Renal pelvis (tissue), 4 donors: ENCODE results near the gene IL4R. TPM values are rescaled to one million over a fixed set of nuclear protein-coding genes. Genes with fewer than 3 reads are reported as not detected.
"Not testable (repeated sequence)": the region's sequence is repeated elsewhere in the genome, so short reads cannot be mapped to it uniquely, and the experiment has no call there.

Experiments
- DNase-seq: peaks from one replicate; pipeline ENCODE4 v3.0.0-alpha.2; 2013
- polyA plus RNA-seq, 3 donors: library from polyadenylated mRNA; unstranded; fragments of 120-200 nt; gene quantifications; one replicate each; pipeline ENCODE4 v1.2.1, GENCODE V29; 2013; ENCODE audit not compliant: insufficient read length in 3 of 3

Gene IL4R
- polyA plus RNA-seq, 3 donors: 16.4 to 24.1 (median 23.1) TPM

GRCh38 chr16:27377666-27378485, 64.1 kb downstream of the IL4R start:
- no peak for DNase-seq

DNA sequence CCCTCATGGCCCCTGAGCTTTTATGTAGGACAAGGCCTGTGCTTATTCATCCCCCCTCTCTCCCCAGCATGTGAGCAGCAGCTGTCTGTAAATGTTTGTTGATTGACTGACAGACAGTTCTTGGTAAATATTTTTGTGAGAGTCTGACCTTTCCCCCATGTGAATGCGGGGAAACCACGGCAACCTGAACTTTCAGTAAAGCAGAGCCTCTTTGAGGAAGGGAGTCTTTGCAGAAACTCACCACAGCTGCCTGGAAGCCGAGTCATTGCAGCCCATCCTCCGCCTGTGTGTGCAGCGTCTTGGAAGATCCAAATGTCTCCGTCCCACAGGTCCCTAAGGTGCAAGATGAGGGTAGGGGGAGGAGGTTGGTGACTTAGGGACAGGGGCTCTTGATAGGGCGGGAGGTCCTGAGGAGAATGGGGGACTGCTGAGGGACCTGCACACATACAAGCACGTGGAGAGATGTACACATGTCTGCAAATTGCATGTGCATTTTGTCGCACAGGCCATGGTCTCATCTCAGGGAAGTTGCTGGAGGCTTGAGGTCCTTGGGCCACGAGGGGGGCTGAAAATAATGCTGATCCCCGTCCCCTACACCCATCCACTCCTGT, 65.2 kb downstream of the IL4R start:
- no peak for DNase-seq

DNA sequence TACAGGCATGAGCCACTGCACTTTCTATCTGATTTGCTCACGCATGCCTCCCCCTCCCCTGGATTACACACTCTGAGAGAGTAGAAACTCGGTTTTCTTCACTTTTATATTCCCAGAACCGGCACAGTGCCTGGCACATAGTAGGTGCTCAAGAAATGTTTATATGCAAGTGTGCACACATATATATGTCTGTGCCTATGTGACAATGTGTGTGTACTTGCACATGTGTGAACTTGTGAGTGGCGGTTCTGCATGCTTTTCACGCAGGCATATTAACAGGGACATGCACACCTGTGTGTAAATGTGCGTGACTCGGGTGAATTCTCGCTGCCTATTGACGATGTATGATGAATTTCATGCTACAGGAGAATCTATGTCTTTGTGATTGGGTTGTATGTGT, 66.1 kb downstream of the IL4R start:
- no peak for DNase-seq

- no peak for DNase-seq
These were observed 67.5 kb downstream of the IL4R start for GRCh38 chr16:27381236-27381635.

- no peak for DNase-seq
These were observed 68.4 kb downstream of the IL4R start for GRCh38 chr16:27381974-27382855.

DNA sequence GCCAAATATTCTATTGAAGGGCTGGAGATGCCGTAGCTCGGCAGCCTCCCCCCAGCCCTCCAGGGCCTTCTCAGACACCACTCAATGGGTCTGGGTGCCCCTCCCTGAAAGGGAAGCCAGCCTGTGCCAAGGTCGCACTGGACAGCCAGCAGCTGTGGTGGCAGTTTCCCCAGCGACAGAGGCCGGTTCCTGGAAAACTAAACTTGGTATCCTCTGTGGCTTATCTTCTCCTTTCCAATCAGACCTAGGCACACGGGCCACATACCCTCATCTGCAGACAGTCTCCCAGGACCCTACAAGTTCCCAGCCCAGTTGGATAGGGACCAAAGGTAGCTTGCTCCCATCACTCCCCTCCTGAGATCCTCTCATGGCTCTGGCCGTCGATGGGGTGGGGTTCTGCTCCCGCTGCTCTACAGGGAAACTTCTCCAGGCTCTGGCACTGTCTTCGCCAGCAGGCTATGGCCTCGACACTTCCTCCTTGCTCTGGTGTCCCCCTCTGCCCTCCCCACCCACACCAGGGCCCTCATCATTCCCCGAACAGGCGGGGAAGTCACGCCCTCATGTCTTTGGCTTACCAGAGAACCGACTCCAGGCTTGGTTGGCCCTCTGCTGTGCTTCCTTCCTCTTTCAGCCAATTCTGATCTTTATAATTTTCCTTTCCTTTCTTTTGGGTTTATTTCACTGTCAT, 69.9 kb downstream of the IL4R start:
- DNase-seq: no peak

DNA sequence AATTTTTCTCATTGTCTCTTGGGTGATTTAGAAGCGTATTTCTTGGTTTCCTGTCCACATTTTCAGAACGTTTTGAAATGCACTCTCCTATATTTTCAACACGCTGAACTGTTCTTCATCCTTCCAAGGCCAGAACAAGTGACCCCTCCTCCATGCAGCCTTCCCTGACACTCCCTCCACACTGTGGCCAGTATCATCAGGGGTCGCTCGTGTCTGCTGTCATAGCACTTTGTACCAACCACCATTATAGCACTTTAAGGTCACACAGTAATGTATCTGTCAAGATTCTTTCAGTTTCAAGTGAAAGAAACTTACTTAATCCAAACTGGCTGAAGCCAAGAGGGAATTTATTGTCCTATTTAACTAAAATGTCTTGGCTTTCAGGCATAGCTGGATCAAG, 70.7 kb downstream of the IL4R start:
- DNase-seq: no peak

DNA sequence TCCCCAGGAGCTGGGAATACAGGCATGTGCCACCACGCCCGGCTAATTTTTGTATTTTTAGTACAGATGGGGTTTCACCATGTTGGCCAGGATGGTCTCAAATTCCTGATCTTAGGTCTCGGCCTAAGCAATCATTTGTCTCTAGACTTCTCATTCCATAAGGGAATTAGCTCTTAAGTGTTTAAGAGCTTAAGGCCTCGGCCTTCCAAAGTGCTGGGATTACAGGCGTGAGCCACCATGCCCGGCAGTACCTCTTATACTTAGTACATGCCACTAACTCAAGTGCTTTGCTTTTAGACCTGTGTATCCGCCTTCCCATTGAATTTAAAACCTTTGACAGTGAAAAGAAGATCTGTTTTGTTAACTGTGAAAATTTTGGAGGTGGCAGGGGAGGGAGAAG, 71.6 kb downstream of the IL4R start:
- no peak for DNase-seq

DNA sequence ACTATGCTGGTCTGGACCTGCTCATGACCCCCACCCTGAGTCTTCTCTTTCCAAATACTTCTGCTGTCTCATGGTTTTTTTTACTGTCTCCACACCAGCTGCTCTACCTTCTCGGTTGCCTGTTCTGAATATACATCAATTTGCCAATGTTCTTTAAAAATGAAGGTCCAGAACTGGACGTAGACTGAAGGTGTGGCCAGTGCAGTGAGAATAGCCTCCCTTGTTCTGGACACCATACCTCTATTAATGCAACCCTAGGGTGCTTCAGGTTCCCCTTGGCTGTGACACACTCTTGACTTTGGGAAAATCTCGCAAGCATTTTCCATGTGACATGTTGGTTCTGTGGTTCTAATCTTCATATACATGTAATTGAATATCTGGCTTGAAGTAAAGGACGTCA, 72.9 kb downstream of the IL4R start:
- DNase-seq: no peak

DNA sequence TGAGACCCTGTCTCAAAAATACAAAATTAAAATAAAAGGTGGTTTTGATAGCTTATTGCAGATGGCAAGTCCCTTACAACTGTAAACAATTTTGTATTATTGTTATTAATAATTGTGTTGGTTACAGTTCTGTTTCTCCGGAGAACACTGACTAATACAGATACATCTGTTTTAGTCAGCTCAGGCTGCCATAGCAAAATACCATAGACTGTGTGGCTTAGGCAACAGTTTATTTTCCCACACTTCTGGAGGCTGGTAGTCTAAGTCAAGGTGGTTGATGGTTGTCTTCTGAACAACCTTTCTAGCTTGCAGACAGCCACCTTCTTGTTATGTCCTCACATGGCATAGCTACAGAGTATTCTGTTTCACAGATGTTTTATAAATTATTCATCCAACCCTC, 74.0 kb downstream of the IL4R start:
- DNase-seq: no peak

GRCh38 chr16:27389272-27389961, 75.6 kb downstream of the IL4R start:
- no peak for DNase-seq

GRCh38 chr16:27390151-27390550, 76.4 kb downstream of the IL4R start:
- no peak for DNase-seq

DNA sequence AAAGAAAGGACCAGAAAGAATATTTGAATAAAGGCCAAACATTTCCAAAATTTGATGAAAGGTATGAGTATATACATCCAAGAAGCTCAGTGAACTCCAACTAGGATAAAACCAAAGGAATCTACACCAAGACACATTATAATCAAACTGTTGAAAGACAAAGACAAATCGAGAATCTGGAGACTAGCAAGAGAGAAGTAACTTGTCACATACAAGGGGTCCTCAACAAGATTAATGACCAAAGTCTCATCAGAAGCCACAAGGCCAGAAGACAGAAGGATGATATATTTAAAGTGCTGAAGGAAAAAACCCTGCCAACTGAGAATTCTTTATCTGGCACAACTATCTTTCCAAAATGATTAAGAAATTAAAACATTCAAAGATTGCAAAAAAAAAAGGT, 78.9 kb downstream of the IL4R start:
- DNase-seq: no peak

DNA sequence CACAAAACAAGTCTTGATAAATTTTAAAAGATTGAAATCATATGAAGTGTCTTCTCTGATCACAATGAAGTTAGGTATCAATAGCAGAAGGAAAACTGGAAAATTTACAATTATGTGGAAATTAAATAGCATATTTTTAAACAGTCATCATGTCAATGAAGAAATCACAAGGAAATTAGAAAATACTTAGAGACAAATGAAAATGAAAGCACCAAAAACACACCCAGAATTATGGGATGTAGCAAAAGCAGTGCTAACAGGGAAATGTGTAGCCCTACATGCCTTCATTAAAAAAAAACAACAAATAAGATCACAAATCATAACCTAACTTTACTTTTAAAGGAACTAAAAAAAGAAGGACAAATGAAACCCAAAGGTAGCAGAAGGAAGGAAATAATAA, 80.7 kb downstream of the IL4R start:
- no peak for DNase-seq

GRCh38 chr16:27398341-27398893, 84.6 kb downstream of the IL4R start:
- not testable (repeated sequence) for DNase-seq

DNA sequence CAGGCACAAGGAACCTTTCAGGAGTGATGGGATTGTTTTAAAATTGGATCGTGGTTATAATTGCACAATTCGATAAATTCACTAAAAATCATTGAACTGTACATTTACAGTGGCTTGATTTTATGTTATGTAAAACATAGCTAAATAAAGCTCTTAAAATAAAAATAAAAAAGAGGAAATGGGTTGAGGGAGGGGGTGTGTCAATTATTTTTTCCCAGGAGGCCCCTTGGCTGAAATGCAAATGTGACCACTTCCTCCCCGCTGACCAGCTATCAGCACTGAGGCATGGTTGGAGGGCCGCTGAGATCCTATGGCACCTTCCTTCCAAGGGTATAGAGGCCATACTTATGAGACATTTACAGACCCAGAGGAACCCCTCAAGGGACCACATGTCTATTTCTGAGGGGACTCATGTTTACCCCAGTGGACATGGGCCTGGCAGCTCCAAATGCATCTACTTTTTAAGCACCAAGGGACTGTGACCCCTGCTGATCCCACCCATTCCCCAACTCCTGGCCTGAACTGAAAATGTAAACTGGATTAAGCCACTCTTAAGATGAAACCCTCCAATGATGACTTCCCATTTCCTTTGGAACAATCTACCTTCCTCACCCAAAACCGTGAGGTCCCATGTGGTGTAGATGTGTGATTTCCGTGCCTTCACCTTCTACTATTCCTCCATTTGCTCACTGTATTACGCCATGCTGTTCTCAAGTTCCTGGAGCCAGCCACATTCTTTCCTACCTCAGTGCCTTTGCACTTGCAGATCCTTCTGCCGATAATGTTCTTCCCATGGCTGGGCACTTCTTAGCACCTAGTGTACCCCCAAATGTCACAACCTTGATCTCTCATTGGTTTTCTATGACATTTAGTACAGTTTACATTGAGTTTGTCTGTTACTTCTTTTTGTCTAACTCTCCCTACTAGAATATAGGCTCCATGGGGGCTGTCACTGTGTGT, 85.4 kb downstream of the IL4R start:
- DNase-seq: no peak

GRCh38 chr16:27399969-27400368, 86.2 kb downstream of the IL4R start:
- DNase-seq: no peak

DNA sequence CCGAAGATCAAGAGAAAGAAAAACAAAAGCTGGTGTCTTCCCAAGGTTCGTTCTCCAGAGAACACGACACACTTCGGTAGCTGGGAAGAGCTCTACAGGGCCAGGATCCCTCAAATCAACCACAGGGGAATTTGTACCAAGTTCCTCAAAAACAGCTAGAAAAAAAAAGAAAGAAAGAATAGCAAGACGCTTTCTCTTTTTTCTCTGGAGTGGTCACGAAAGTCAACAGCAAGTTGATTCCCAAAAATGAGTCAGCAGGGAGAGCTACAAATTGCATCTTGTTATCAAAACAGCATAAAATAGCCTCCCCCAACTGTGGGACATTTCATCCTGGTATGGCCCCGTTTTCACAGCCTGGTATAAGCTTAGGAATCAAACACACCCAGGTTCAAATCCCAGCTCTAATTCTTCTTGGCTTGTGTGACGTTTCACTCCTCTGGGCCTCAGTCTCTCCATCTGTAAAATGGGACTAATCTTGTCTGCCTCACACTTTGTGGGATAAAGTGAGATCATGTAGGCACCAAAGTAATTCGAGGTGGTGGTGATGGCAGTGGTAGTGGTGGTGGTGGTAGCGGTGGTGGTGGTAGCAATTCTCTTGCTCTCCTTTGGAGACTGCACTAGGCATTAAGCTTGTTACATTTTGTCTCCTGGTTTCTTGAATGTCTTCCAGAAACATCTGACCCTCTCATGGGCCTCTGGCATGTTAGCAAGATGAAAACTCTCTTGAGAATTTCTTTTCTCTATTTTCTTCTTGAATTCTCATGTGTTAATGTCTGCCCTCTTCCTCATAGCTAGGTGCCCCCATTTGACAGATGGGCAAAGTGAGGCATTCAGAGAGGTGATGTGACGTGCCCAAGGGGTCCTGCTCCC, 87.2 kb downstream of the IL4R start:
- DNase-seq: no peak
